ENCODE measurements around the gene ERMN. TPM values are rescaled to one million over a fixed set of nuclear protein-coding genes. Genes with fewer than 3 reads are reported as not detected.
"Not testable (repeated sequence)": the region's sequence is repeated elsewhere in the genome, so short reads cannot be mapped to it uniquely, and the experiment has no call there.

The ERMN gene
- total and polyA plus RNA-seq, 12 donors: 0.07 to 0.09 TPM; not detected in 10

- H3K27ac ChIP-seq: no peak overlapping the region
- H3K9me3 ChIP-seq: peaks cover 0 to 30% (median 0%) of the 10 kb centered on the region in 11 donors
- H3K27me3 ChIP-seq: no peaks in the 10 kb centered on the region
- no peak for TF ChIP-seq CTCF (IDR thresholded peaks at IDR 0.05)
- no peak overlapping the region for H3K4me3 ChIP-seq
- no peaks in the 10 kb centered on the region for H3K4me1 ChIP-seq
- no peaks in the 10 kb centered on the region for H3K36me3 ChIP-seq
- DNase-seq: no peak
- WGBS, 2 donors: 79 to 82% methylated on average over 2 of the region's 2 CpGs
- no peak for ATAC-seq
- intact Hi-C loops (cut with DNase I): no loop called here
Observed at GRCh38 chr2:157345647-157346389, 20.2 kb upstream of the ERMN start.

- intact Hi-C loops (cut with DNase I): not testable (repeated sequence)
Observed at GRCh38 chr2:157341381-157341780, 15.8 kb upstream of the ERMN start.

GRCh38 chr2:157339965-157340655 lies 14.5 kb upstream of the ERMN start:
- H3K9me3 ChIP-seq: peaks cover 0 to 24% (median 0%) of the 10 kb centered on the region in 11 donors
- no peak overlapping the region for H3K27ac ChIP-seq
- WGBS, 2 donors: 84 to 86% methylated on average over 4 of the region's 4 CpGs
- TF ChIP-seq CTCF (IDR thresholded peaks at IDR 0.05): no peak
- DNase-seq: no peak
- H3K36me3 ChIP-seq: no peaks in the 10 kb centered on the region
- H3K4me1 ChIP-seq: peaks cover 0 to 5% (median 0%) of the 10 kb centered on the region in 9 donors
- no peaks in the 10 kb centered on the region for H3K27me3 ChIP-seq
- ATAC-seq: no peak
- intact Hi-C loops (cut with DNase I): no loop called here
- no peak overlapping the region for H3K4me3 ChIP-seq

More at GRCh38 chr2:157341381-157341780, 15.8 kb upstream of the ERMN start:
- not testable (repeated sequence) for H3K27ac ChIP-seq, H3K4me3 ChIP-seq, H3K4me1 ChIP-seq, ATAC-seq, H3K27me3 ChIP-seq, H3K36me3 ChIP-seq, DNase-seq
- H3K9me3 ChIP-seq: peaks cover 0 to 30% (median 0%) of the 10 kb centered on the region in 11 donors
- WGBS, 2 donors: 92 to 100% methylated on average over 2 of the region's 2 CpGs

GRCh38 chr2:157337978-157338377 lies 12.4 kb upstream of the ERMN start:
- H3K27ac ChIP-seq: no peak overlapping the region
- H3K36me3 ChIP-seq: no peaks in the 10 kb centered on the region
- H3K27me3 ChIP-seq: no peaks in the 10 kb centered on the region
- DNase-seq: no peak
- peaks cover 0 to 3% (median 0%) of the 10 kb centered on the region in 11 donors for H3K9me3 ChIP-seq
- no peak for TF ChIP-seq CTCF (IDR thresholded peaks at IDR 0.05)
- no peak overlapping the region for H3K4me3 ChIP-seq
- intact Hi-C loops (cut with DNase I): no loop called here
- 69 to 70% methylated on average over 3 of the region's 3 CpGs for WGBS, 2 donors
- H3K4me1 ChIP-seq: peaks cover 0 to 5% (median 0%) of the 10 kb centered on the region in 9 donors
- no peak for ATAC-seq
